ENCODE data around the gene MARCKSL1. TPM values are rescaled to one million over a fixed set of nuclear protein-coding genes. Genes with fewer than 3 reads are reported as not detected.

Gene MARCKSL1
- total and polyA plus RNA-seq, 4 donors: 13.0 to 29.5 (median 18.4) TPM

- TF ChIP-seq ZBTB33 (IDR thresholded peaks at IDR 0.05): no peak
- no peak for TF ChIP-seq GABPA (IDR thresholded peaks at IDR 0.05 in 1 of 2, conservative IDR thresholded peaks at IDR 0.05 in 1 of 2)
- no peak for TF ChIP-seq TAF1 (conservative IDR thresholded peaks at IDR 0.05)
These were observed 4.5 kb downstream of the MARCKSL1 start (continued) for GRCh38 chr1:32331549-32331948.

- TF ChIP-seq YY1 (IDR thresholded peaks at IDR 0.05): no peak
- no peak for TF ChIP-seq FOXA1 (IDR thresholded peaks at IDR 0.05)
- no peak for TF ChIP-seq REST (IDR thresholded peaks at IDR 0.05)
- no peak for TF ChIP-seq HNF4A (conservative IDR thresholded peaks at IDR 0.05)
- TF ChIP-seq FOXA2 (IDR thresholded peaks at IDR 0.05): no peak
- TF ChIP-seq RAD21 (IDR thresholded peaks at IDR 0.05): no peak
- TF ChIP-seq SP1 (IDR thresholded peaks at IDR 0.05): no peak
- no peak for TF ChIP-seq HNF4G (IDR thresholded peaks at IDR 0.05)
- no peak for TF ChIP-seq CTCF (IDR thresholded peaks at IDR 0.05; ENCODE audit: low read depth, low read length, missing input control)
- no peak for TF ChIP-seq ZBTB33 (IDR thresholded peaks at IDR 0.05)
- TF ChIP-seq GABPA (IDR thresholded peaks at IDR 0.05 in 1 of 2, conservative IDR thresholded peaks at IDR 0.05 in 1 of 2): no peak
- TF ChIP-seq JUND (IDR thresholded peaks at IDR 0.05): no peak
- TF ChIP-seq NR2F2 (IDR thresholded peaks at IDR 0.05): no peak
- TF ChIP-seq MAX (IDR thresholded peaks at IDR 0.05): no peak
- TF ChIP-seq TAF1 (conservative IDR thresholded peaks at IDR 0.05): no peak
- TF ChIP-seq EGR1 (IDR thresholded peaks at IDR 0.05; ENCODE audit: low read depth in 2 of 2): no peak
- TF ChIP-seq ATF3 (IDR thresholded peaks at IDR 0.05): no peak
- TF ChIP-seq RXRA (IDR thresholded peaks at IDR 0.05): no peak
- peaks cover 0 to 12% (median 5%) of the 10 kb centered on the region in 4 donors for H3K4me1 ChIP-seq (ENCODE audit: control insufficient read depth in 4 of 4, insufficient read depth in 4 of 4, low read length in 3 of 4)
- H3K27me3 ChIP-seq (ENCODE audit: control insufficient read depth in 4 of 4, insufficient read depth in 4 of 4, low read length in 3 of 4): no peaks in the 10 kb centered on the region
- no peak overlapping the region for H3K9ac ChIP-seq (ENCODE audit: low read depth in 1 of 2, low read length in 2 of 2)
- no peak overlapping the region for H3K4me3 ChIP-seq (ENCODE audit: low read depth in 1 of 3, low read length in 3 of 3)
- peaks cover 4 to 63% (median 42%) of the 10 kb centered on the region in 4 donors for H3K36me3 ChIP-seq (ENCODE audit: control insufficient read depth in 4 of 4, insufficient read depth in 3 of 4, low read depth in 1 of 4, low read length in 3 of 4)
- WGBS: 93% methylated on average over 12 of the region's 12 CpGs
- no peak for DNase-seq (ENCODE audit: low spot score)
- H3K9me3 ChIP-seq (ENCODE audit: control insufficient read depth in 4 of 4, low read length in 3 of 4): no peaks in the 10 kb centered on the region
- H3K27ac ChIP-seq (ENCODE audit: low read depth in 1 of 2, low read length in 2 of 2): no peak overlapping the region
These were observed 5.4 kb downstream of the MARCKSL1 start for GRCh38 chr1:32330558-32331151.

All from liver (tissue), 9 donors.